GM19099 (cell line): ENCODE data around the gene WASF2.

Experiments used
- POLR2A ChIP-seq: IDR thresholded peaks from 3 replicates; pipeline ENCODE4 v1.6.1; 2011; ENCODE audit warnings: low read depth; ENCODE audit not compliant: insufficient read length; ENCODE audit errors: extremely low read depth

The WASF2 gene, protein sequence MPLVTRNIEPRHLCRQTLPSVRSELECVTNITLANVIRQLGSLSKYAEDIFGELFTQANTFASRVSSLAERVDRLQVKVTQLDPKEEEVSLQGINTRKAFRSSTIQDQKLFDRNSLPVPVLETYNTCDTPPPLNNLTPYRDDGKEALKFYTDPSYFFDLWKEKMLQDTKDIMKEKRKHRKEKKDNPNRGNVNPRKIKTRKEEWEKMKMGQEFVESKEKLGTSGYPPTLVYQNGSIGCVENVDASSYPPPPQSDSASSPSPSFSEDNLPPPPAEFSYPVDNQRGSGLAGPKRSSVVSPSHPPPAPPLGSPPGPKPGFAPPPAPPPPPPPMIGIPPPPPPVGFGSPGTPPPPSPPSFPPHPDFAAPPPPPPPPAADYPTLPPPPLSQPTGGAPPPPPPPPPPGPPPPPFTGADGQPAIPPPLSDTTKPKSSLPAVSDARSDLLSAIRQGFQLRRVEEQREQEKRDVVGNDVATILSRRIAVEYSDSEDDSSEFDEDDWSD

DNA sequence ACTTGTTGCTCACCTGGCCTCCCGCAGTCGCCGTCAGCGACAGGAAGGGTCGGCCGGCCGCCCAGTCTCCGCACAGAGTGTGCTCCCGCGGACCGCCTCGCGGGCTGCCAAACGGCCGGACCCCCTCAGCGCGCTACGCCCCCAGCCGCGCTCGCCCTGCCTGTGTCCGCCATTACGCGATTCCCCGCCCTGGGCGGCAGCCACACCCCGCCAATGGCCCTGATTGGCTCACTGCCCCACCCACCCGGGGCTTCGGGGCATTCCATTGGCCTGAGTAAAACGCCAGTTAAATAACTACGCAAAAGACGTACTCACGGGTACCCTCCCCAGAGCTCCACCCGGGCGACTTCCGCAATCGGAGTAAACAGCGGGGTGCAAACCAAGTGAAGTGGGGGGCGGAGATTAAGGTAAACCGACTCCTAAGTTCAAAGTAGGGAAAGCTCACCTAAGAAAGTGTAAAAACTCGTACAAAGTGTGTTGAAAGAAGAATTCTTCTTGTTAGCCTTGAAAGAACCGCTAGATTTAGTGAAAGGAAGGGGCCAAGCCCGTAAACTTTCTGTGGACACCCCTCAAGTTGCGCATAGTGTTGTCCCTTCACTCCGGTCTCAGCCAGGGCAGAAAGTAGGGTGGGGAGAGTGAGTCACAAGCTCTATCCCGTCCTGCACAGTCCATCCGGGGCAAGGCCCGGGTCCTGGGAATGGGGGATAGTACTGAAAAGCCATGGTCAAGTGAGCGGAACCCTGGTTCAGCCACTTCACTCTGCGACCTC, at the start of gene WASF2:
TSS of gene WASF2 (minus strand) at position 195 of the 769 bp plus-strand sequence. CDS start 61,277 bp downstream, outside the sequence.
- peak; percentile 87 for TF ChIP-seq POLR2A

DNA sequence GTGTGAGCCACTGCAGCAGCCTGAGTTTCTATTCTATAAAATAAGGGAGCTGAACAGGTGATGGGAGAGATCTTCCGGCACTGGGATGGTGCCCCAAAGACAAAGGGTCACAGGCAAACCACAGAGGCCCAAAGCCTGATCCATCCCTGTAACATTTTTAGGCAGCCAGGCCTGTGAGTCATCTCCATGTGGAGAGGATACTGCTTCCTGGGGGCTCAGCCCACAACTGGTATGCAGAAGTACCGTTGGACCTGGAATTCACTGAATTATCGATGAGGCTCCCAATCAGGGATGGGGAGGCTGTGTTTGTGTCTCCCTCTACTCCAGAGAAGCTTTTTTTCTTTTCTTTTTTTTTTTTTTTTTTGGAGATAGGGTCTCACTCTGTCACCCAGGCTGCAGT, 48.8 kb upstream of the WASF2 start:
- no peak for TF ChIP-seq POLR2A

DNA sequence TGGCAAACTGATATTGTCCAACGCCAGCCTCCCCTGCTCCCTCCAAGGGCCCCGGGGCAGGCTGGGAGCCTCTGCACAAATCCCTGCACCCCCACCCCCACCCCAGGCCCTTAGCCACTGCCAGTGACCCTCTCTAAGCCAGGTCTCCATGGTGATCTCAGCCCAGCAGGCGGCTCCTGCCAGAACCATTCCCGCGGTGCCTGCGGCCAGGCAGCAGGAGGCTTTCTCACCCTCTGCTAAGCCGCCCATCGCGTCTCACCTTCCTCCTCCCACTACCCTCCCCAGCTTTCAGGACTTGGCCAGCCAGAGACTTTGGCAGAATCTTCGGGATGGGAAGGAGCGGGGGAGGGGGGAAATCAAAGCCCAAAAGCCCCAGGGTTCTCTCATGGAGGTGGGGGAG, 46.8 kb upstream of the WASF2 start:
- TF ChIP-seq POLR2A: no peak

DNA sequence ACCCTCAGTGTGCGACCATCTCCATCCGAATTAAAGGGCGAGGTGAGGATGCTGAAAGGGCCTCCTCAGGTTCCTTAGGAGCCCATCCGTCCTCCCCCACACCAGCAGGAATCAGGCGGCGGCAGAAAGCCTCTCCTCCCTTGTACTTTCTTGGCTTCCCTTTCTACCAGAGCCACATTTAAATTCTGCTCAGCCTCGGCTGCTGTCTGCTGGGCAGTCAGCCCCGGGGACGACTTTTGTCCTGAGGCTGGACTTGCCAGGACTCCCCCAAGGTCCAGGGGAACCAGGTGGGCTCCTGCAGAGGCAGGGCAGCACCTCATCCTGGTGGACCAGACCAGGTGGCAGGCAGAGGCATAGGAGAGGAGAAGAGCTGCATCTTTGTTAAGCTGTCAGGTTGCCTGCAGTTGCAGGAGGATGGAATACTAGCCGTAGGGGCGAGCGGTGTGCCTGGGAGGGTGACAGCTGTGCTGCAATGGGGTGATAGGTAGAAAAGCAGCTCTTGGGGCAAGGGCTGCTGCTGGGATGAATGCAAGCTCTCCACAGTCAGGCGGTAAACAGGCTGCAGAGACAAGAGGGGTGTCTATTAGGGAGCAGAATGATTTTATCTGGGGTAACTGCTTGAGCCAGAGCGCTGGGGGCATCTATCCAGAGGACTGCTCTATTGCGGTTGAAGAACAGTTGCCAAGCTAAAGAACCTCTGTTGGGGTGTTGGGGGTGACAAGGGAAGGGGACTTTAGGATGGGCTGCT, 46.2 kb upstream of the WASF2 start:
- no peak for TF ChIP-seq POLR2A

DNA sequence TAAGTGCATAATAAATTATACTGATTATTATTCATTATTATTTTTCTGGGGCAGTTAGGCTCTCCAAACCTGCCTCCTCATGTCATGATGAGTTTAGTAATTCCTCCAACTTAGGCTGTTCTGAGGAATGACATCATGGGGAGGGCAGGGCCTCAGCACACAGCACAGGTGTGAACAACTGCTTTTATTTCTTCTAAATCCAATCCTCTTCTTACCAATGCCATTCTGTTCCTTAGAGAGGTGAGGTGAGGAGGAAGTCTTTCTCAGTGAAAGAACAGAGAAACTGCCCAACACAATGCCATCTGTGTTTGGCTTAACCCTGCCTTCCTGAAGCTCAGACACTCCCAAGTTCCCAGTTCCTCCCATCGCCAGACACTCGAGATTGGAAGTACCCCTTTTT, 45.4 kb upstream of the WASF2 start:
- no peak for TF ChIP-seq POLR2A

DNA sequence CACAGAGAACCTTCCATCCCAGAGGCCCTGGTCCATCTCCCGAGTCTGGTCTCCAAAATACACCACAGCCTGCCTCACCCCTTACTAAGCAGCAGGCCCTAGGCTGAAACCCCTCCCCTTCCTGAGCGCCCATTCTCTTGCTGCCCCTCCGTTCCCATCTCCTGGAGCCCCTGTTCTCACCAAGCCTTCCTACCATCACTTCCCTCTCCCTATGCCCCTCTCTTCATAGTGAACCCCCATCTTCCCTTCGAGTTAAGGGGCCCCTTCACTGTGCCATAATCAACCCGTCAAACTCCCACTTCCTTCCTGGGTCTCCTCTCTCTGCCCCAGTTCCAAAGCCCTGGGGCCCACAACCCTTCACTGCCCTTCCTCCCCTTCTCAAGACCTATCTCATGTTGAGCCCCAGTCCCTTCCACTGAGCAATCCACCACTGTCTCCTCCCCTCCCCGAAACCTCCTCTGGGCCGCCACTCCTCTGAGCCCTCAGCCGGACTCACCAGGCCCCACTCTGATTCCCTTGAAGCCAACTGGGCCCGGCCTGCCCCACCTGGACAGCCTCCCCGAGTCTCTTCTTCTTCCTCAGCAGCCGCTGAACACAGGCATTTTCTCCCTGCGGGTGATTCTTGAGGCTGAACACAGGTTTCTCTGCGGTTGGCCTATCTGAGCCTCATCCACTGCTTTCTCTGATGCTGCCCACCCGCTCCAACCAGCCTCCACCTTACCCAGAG, 42.2 kb upstream of the WASF2 start:
- no peak for TF ChIP-seq POLR2A

DNA sequence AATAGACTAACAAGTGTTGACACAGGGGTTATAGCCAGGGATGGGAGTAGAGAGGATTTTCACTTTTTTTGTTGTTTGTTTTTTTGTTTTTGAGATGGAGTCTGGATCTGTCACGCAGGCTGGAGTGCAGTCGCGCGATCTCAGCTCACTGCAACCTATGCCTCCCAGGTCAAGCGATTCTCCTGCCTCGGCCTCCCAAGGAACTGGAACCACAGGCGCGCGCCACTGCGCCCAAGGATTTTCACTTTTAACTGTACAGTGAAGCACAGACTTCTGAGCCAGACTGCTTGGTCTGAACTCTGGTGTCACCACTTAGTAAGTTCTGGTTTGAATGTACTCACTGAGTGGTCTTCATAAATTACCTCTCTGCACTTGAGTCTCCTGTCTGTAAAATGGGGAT, 40.2 kb upstream of the WASF2 start:
- TF ChIP-seq POLR2A: no peak

DNA sequence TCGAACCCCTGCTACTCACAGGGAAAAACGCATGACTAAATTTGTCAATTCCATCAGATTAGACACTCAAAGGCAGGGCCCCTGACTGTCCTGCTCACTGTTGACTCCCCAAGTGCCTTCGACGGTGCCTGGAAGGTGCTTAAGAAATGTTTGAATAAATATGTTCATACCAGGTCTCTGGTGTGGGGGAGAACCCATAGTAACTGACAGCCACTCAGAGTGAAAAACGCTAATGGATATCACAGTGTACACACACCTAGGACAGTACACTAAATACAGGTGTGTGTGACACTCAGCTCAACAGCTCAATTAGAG, 39.7 kb upstream of the WASF2 start:
- TF ChIP-seq POLR2A: no peak

DNA sequence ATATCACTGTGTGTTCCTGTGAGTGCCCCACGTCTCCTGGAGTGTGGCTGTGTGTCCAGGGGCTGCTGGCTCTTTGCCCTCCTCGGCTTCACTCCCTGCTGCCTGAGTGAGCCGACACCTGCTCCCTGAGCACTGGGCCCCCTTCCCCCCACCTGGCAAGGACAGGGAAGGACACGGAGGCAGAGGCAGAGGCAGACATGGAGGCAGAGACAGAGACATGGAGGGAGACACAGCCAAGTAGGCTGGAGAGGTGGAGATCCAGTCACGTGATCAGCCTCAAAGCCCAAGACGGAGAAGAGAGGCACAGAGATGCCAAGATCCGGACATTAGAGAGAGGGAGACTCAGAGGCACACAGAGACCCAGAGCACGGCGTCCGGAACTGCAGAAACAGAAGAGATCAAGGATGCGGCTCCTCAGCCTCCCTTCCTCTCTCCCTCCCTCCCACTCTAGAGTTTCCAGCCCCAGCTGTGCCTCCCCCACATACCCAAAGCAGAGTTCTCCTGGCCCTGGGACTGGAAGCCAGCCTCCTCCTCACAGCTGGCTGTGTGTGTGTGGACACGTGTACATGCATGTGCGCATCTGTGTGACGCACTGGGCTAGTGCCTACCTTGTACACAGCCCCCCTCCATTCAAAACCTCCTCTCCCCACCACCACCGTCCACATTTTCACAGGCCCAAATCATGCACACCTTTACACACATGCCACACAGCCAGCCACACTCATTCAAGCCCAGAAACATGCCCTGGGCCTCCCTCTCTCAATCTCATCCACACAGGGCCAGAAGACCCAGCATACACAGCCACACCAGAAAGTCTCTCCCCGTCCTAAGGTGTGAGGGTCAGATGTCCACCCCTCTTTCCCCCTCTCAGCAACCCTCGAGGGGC, 39.1 kb upstream of the WASF2 start:
- no peak for TF ChIP-seq POLR2A

DNA sequence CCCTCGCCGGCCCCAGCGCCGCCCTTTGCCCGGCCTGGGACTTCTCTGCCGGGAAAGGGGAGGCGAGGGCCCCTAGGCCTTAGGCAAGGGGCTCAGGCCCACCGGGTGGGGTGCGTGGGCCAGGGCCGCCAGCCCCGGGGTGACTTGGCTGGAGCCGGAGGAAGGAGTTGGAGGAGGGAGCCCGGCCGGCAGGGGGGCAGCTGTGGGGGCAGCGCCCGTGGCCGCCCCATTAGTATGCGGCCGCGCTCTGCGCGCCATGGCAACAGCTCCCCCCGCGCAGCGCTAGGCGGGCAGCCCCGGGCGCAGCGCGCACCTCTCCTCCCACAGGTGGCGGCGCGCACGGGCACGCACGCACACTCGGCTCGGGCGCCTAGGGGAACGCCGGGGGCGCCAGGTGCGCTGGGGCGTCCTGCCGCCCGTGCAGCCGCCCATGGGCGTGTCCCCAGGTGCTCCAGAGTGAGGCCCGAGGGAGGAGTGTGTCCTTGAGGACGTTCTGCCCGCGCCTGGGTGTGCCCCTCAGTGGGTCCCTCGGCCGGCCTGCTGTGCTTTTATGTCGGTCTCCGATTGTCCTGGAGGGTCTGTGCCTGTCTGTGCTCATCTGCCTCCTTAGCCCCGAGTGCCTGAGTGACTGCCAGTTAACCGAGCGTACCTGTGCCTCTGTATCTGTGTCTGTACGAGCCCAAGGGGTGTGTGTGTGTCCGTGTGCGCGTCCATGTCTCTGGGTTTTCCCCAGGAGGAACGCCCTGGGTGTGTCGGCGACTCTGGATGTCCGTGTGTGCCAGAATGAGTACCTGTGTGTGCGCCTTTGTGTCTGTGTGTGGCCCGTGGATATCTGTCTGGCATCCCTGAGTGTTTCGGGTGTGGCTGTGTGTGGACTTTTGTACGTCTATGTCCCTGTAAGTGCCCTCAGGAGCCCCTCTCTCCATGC, 38.2 kb upstream of the WASF2 start:
- TF ChIP-seq POLR2A: no peak

DNA sequence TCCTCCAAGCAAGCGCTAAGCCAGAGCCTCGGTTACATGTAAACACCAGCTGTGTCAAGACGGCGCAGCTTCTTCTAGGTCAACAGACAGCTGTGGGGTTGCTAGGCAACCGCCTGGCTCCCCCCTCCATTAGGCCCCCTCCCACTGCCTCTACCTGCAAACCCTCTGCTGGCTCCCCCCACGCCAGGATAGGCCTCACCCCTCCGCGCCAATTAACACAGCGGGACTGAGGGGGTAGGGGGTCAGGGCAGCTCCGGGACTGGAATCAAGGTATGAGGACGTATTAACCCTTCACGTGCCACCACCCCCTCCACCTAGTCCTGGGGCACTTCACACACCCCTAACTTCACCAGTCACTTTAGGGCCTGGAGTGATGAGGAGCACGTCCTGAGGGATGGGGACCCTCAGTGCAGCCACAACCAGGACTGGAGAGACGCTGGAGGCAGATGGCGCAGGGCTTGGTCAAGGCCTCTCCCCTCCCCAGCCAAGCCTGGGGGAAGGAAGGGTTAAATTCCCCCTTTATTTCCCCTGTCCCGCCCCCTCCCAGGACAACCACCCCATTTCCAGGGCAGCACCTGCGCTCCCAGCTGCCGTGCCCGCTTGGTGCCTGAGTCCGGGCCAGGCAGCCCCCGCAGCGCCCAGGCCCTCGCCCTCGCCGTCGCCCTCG, 37.4 kb upstream of the WASF2 start:
- TF ChIP-seq POLR2A: no peak

DNA sequence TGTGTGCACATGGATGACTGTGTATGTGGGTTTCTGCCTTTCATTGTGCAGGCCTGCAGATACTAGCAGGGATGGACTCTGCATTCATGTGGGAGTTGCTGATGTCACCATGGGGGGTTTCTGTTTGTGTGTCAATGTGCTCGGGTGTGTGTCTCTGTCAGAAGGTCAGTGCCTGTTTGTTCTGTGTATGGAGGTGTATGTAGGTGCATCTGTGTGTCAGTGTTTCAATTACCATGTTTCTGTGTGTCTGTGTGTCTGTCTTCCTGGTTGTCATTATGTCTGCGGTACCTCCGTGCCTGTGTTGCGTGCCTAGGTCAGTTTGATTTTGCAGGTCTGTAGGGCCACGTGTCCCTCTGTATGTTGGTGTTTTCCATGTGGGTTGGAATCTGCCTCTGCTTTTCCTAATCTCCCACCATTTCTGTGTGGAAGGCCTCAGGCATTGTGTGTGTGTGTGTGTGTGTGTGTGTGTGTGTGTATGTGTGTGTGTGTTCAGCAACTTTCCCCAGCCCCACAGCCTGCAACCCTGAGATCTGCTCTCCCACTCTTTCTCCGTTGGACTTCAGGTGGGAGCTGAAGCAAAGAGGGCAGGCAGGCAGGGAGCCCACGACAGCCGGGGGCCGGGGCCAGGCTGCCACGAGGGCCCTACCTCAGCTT, 36.7 kb upstream of the WASF2 start:
- TF ChIP-seq POLR2A: no peak
